Omental fat pad (tissue), 4 donors: Measurements from ENCODE around the gene DPP4. TPM values are rescaled to one million over a fixed set of nuclear protein-coding genes. Genes with fewer than 3 reads are reported as not detected.

ENCODE experiments used
- ATAC-seq: fragments of 150-250 bp; one replicate; pipeline ENCODE4 v1.9.1; 2016; ENCODE audit warnings: mild to moderate bottlenecking, moderate library complexity; ENCODE audit not compliant: low FRiP score
- DNase-seq: peaks from one replicate; pipeline ENCODE4 v3.0.0-alpha.2; 2019; ENCODE audit warnings: low spot score
- total RNA-seq, 4 donors: library from RNA; depleted of rRNA; stranded (reverse); fragments of >200 nt; gene quantifications; one replicate each; pipeline ENCODE4 v1.1.0, GENCODE V29; 2016
- TF ChIP-seq, protein P1 (sequence below), 3 donors: fragments of 450-650 bp; IDR thresholded peaks; one replicate each; pipeline ENCODE4 v1.5.1; 2016 to 2017; ENCODE audit warnings: antibody characterized with exemption in 3 of 3, mild to moderate bottlenecking in 3 of 3, moderate library complexity in 2 of 3

DPP4 gene
- total RNA-seq, 4 donors from 2014 or later: 11.7 to 105 (median 21.0) TPM

DNA sequence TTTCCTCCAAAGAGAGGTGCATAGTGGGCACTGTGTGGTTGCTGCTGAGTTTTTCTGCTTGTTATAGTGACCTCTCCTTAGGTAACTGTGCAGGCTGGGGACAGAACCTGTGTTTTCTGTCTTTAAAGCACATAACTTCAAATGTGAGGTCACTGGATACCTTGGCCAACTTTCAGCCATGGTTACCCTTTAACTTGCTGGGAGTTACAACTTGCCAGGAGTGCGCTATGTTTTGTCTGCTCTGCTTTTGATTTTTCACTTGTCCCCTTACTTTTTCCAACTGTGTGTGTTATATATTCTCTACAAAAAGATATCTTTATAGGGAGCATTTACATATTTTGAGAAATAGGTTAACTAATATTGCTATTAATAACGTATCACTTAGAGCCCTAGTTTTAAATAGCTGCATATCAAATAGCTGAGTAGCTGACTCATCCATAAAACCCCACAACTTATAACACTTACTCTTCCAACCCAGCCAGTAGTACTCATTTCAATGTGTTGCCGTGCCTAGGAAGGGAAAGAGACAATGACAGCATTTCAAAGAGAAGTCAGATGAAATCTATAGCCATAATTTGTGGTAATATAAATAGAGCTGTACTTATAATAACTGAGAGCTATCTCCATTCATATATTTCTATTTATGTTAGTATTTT lies 51.6 kb downstream of the DPP4 start:
- TF ChIP-seq, protein P1, sequence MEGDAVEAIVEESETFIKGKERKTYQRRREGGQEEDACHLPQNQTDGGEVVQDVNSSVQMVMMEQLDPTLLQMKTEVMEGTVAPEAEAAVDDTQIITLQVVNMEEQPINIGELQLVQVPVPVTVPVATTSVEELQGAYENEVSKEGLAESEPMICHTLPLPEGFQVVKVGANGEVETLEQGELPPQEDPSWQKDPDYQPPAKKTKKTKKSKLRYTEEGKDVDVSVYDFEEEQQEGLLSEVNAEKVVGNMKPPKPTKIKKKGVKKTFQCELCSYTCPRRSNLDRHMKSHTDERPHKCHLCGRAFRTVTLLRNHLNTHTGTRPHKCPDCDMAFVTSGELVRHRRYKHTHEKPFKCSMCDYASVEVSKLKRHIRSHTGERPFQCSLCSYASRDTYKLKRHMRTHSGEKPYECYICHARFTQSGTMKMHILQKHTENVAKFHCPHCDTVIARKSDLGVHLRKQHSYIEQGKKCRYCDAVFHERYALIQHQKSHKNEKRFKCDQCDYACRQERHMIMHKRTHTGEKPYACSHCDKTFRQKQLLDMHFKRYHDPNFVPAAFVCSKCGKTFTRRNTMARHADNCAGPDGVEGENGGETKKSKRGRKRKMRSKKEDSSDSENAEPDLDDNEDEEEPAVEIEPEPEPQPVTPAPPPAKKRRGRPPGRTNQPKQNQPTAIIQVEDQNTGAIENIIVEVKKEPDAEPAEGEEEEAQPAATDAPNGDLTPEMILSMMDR (IDR thresholded peaks at IDR 0.05): no peak
- ATAC-seq (no peak), DNase-seq (no peak)

DNA sequence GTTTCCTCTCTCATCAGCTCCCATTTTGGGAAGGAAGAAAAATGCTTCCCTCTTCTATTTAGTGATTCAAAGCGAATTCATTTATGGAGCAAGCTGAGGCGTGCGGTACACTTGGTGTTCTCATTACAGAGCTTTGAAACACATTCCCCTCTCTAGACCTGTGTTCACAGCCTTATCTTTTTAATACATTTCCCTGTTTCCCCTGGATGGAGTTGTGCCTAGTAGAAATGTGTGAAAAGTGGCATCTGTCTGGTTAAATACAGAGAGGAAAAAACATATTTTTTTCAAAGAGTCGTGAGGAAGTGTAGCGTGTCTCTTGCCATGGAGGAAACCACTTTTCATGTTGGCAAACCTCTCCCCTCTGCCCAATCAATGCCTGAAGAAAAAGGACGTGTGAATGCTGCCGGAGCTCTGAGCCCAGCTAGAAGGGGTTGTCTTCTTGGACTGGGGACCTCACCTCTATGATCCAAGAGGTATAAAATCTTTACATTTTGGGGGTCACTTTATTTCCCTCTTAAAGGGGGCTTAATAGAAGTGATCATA lies 52.4 kb downstream of the DPP4 start:
- DNase-seq (no peak), ATAC-seq (no peak)
- TF ChIP-seq, protein P1 (IDR thresholded peaks at IDR 0.05): no peak

GRCh38 chr2:162018530-162018929 lies 55.5 kb downstream of the DPP4 start:
- ATAC-seq (no peak), DNase-seq (no peak)
- TF ChIP-seq, protein P1 (IDR thresholded peaks at IDR 0.05): no peak

DNA sequence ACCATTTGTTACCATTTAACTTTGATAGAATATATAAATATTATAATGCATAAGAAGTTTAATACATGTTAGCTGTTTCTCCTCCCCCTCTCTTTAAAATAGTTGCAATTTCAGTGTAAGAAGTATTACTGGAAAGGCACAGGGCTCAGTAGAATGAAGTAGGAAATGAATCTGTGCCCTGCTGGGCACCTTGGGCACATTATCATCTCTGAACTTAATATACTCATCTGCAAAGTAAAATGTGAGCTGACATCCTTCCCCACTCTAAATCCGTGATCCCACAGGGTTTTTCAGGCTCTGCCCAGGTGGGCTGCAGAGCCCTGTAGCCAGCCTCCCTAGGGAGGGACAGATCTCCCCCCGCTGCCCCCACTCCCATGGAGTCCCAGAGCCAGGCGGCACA lies 56.8 kb downstream of the DPP4 start:
- TF ChIP-seq, protein P1 (IDR thresholded peaks at IDR 0.05): no peak
- ATAC-seq (no peak), DNase-seq (no peak)

GRCh38 chr2:162016080-162016479 lies 57.9 kb downstream of the DPP4 start:
- ATAC-seq: no peak
- TF ChIP-seq, protein P1 (IDR thresholded peaks at IDR 0.05): no peak
- no peak for DNase-seq

DNA sequence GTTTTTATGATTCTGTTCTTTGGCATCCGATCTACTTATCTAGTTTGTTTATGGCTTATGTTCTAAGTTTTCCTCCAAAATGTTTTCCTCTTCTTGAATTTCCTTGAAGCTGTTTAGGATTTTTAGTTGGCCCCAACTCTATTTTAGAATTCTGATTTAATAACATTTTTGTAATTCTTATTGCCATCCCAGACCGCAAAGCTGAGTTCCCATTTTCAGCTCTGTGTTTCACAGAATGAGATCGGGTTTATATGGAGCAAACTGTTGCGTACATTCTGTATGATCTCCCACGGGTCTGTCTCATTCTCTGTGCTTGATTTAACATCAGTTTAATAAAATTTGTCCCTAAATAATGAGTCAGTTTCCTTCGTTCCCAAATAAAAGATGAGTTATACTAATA lies 59.3 kb downstream of the DPP4 start:
- no peak for ATAC-seq
- TF ChIP-seq, protein P1 (IDR thresholded peaks at IDR 0.05): no peak

More for the DNA sequence above, 59.3 kb downstream of the DPP4 start:
- DNase-seq: no peak
